A549 (cell line): ENCODE data around the gene PTPRA.

Experiments used
- CBX8 ChIP-seq: fragments of 200-600 bp; sonication (generic); IDR thresholded peaks from 2 replicates; pipeline ENCODE4 v1.6.1; 2016
- MAZ ChIP-seq: fragments of 150-350 bp; IDR thresholded peaks from 2 replicates; pipeline ENCODE4 v1.6.1; 2014; ENCODE audit warnings: antibody characterized with exemption, low read depth, low read length, borderline replicate concordance
- NFE2L2 ChIP-seq: fragments of 150-350 bp; conservative IDR thresholded peaks from 2 replicates; pipeline ENCODE4 v1.6.1; 2014; ENCODE audit warnings: low read length
- PHF8 ChIP-seq: fragments of 200-600 bp; sonication (generic); IDR thresholded peaks from 2 replicates; pipeline ENCODE4 v1.6.1; 2016; ENCODE audit warnings: low read depth, mild to moderate bottlenecking, antibody characterized with exemption, moderate library complexity, borderline replicate concordance
- POLR2AphosphoS2 ChIP-seq: conservative IDR thresholded peaks from 2 replicates; pipeline ENCODE4 v1.6.1; 2012; ENCODE audit warnings: low read length, improper control_type of control experiment, inconsistent platforms
- ZFP36 ChIP-seq: fragments of 450-650 bp; IDR thresholded peaks from 2 replicates; pipeline ENCODE4 v1.6.1; 2014; ENCODE audit warnings: borderline replicate concordance; ENCODE audit not compliant: partially characterized antibody
- TF ChIP-seq, protein P1 (sequence below): fragments of >200 bp; sonication (Bioruptor Twin); formaldehyde crosslinking; IDR thresholded peaks from 3 replicates; pipeline ENCODE4 v1.5.1; 2016

DNA sequence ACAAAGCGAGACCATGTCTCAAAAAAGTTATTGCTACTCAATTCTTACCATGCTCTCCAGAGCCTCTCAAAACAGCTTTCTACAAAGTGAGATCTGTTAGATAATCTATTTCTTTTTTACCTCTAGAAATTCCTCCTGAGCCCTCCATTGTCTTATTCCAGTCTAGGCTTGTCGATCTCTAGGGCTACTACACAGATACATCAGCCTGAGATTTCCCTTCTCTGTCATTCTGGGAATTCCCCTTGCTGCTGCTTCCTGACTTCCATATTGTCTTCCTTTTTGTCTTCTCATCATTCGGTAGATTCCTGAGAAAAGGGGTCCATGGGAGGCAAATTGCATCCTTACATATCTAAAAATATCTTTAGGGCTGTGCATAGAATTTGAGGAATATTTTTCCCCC, 94.6 kb downstream of the PTPRA start:
- TF ChIP-seq ZFP36 (no peak), CBX8 (no peak), POLR2AphosphoS2 (no peak), MAZ (no peak), PHF8 (no peak), NFE2L2 (no peak)
- TF ChIP-seq, protein P1, sequence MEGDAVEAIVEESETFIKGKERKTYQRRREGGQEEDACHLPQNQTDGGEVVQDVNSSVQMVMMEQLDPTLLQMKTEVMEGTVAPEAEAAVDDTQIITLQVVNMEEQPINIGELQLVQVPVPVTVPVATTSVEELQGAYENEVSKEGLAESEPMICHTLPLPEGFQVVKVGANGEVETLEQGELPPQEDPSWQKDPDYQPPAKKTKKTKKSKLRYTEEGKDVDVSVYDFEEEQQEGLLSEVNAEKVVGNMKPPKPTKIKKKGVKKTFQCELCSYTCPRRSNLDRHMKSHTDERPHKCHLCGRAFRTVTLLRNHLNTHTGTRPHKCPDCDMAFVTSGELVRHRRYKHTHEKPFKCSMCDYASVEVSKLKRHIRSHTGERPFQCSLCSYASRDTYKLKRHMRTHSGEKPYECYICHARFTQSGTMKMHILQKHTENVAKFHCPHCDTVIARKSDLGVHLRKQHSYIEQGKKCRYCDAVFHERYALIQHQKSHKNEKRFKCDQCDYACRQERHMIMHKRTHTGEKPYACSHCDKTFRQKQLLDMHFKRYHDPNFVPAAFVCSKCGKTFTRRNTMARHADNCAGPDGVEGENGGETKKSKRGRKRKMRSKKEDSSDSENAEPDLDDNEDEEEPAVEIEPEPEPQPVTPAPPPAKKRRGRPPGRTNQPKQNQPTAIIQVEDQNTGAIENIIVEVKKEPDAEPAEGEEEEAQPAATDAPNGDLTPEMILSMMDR: no peak
